Measurements from ENCODE around the gene RPRD2. TPM values are rescaled to one million over a fixed set of nuclear protein-coding genes. Genes with fewer than 3 reads are reported as not detected.

The RPRD2 gene
- total and polyA plus RNA-seq, 9 of the 15 experiments (the other 6 are each of a cell fraction or from before 2014, with no cell fraction given): 1.5 to 21.6 (median 7.7) TPM

DNA sequence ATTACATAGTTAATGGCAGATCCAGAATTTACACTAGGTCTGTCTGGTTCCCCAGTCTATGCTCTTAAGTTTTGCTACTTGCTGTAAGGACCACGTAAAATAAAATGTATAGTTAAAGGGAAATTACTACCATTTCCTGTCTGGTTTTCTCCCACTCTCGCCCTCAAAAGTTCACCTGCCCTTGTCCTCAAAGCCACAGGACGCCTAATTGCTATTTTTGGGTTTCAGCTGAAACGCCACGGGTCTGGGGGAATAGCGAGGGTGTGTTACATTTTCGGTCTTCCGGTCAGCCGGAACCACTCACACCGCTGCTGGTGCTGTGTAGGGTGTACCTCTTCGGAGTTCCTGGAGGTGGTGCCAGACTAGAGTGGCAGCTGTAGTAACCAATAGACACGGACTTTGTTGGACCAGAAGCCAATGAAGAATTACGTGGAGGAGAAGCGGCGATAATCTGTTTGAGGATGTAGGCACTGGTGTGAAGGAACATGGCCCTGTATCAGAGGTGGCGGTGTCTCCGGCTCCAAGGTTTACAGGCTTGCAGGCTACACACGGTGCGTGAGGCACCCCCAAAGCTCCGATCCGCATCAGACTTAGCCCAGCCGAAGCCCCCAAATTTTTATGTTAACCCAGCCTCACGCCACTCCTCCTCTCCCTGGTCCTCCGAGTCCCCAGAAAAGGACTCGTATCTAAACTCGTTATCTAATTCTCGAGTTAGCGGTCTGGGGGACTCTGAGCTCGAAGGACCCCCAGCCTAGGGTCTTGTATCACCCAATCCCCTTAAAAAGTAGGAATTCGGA, 123.2 kb downstream of the RPRD2 start, which contains the start of gene TARS2 (continued):
- TF ChIP-seq, protein P1, sequence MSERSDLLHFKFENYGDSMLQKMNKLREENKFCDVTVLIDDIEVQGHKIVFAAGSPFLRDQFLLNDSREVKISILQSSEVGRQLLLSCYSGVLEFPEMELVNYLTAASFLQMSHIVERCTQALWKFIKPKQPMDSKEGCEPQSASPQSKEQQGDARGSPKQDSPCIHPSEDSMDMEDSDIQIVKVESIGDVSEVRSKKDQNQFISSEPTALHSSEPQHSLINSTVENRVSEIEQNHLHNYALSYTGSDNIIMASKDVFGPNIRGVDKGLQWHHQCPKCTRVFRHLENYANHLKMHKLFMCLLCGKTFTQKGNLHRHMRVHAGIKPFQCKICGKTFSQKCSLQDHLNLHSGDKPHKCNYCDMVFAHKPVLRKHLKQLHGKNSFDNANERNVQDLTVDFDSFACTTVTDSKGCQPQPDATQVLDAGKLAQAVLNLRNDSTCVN (CRISPR knock-in tag; IDR thresholded peaks at IDR 0.05): no peak
- TF ChIP-seq KHSRP (IDR thresholded peaks at IDR 0.05): no peak
- no peak for TF ChIP-seq ZNF311 (CRISPR knock-in tag; IDR thresholded peaks at IDR 0.05)
- peak; percentile 19 for TF ChIP-seq MEIS2 (IDR thresholded peaks at IDR 0.05; ENCODE audit: partially characterized antibody)
- TF ChIP-seq ZFP30 (CRISPR knock-in tag; IDR thresholded peaks at IDR 0.05; ENCODE audit: borderline replicate concordance): no peak
- peak; percentile 95 for TF ChIP-seq POLR2A (conservative IDR thresholded peaks at IDR 0.05)
- peak; percentile 28; the same call in 1 of the 2 replicates for TF ChIP-seq GATAD2A (IDR thresholded peaks at IDR 0.05)
- no peak for TF ChIP-seq NELFE (IDR thresholded peaks at IDR 0.05; ENCODE audit: insufficient read depth, insufficient read length)
- peak; percentile 87 for TF ChIP-seq TAF1 (IDR thresholded peaks at IDR 0.05; ENCODE audit: control insufficient read depth, extremely low read depth, insufficient read depth, low read length, severe bottlenecking)
- TF ChIP-seq, protein P2, sequence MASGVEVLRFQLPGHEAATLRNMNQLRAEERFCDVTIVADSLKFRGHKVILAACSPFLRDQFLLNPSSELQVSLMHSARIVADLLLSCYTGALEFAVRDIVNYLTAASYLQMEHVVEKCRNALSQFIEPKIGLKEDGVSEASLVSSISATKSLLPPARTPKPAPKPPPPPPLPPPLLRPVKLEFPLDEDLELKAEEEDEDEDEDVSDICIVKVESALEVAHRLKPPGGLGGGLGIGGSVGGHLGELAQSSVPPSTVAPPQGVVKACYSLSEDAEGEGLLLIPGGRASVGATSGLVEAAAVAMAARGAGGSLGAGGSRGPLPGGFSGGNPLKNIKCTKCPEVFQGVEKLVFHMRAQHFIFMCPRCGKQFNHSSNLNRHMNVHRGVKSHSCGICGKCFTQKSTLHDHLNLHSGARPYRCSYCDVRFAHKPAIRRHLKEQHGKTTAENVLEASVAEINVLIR (CRISPR knock-in tag; IDR thresholded peaks at IDR 0.05): peak; percentile 60
- TF ChIP-seq, protein P3, sequence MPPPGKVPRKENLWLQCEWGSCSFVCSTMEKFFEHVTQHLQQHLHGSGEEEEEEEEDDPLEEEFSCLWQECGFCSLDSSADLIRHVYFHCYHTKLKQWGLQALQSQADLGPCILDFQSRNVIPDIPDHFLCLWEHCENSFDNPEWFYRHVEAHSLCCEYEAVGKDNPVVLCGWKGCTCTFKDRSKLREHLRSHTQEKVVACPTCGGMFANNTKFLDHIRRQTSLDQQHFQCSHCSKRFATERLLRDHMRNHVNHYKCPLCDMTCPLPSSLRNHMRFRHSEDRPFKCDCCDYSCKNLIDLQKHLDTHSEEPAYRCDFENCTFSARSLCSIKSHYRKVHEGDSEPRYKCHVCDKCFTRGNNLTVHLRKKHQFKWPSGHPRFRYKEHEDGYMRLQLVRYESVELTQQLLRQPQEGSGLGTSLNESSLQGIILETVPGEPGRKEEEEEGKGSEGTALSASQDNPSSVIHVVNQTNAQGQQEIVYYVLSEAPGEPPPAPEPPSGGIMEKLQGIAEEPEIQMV (tag; conservative IDR thresholded peaks at IDR 0.05; ENCODE audit: low read depth): no peak
- no peak for TF ChIP-seq CHCHD3 (CRISPR knock-in tag; IDR thresholded peaks at IDR 0.05)
- no peak for TF ChIP-seq SRSF1 (IDR thresholded peaks at IDR 0.05; ENCODE audit: low read depth, low read length)
- TF ChIP-seq, protein P4, sequence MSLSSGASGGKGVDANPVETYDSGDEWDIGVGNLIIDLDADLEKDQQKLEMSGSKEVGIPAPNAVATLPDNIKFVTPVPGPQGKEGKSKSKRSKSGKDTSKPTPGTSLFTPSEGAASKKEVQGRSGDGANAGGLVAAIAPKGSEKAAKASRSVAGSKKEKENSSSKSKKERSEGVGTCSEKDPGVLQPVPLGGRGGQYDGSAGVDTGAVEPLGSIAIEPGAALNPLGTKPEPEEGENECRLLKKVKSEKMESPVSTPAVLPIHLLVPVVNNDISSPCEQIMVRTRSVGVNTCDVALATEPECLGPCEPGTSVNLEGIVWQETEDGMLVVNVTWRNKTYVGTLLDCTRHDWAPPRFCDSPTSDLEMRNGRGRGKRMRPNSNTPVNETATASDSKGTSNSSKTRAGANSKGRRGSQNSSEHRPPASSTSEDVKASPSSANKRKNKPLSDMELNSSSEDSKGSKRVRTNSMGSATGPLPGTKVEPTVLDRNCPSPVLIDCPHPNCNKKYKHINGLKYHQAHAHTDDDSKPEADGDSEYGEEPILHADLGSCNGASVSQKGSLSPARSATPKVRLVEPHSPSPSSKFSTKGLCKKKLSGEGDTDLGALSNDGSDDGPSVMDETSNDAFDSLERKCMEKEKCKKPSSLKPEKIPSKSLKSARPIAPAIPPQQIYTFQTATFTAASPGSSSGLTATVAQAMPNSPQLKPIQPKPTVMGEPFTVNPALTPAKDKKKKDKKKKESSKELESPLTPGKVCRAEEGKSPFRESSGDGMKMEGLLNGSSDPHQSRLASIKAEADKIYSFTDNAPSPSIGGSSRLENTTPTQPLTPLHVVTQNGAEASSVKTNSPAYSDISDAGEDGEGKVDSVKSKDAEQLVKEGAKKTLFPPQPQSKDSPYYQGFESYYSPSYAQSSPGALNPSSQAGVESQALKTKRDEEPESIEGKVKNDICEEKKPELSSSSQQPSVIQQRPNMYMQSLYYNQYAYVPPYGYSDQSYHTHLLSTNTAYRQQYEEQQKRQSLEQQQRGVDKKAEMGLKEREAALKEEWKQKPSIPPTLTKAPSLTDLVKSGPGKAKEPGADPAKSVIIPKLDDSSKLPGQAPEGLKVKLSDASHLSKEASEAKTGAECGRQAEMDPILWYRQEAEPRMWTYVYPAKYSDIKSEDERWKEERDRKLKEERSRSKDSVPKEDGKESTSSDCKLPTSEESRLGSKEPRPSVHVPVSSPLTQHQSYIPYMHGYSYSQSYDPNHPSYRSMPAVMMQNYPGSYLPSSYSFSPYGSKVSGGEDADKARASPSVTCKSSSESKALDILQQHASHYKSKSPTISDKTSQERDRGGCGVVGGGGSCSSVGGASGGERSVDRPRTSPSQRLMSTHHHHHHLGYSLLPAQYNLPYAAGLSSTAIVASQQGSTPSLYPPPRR (CRISPR knock-in tag; IDR thresholded peaks at IDR 0.05; ENCODE audit: borderline replicate concordance): 0 out of 2 replicates have a peak, but pooled peaks have one; percentile 49
- 0 out of 2 replicates have a peak, but pooled peaks have one; percentile 10 for TF ChIP-seq GTF2A2 (tag; IDR thresholded peaks at IDR 0.05)
- TF ChIP-seq ZNF695 (CRISPR knock-in tag; IDR thresholded peaks at IDR 0.05): no peak
- TF ChIP-seq, protein P5, sequence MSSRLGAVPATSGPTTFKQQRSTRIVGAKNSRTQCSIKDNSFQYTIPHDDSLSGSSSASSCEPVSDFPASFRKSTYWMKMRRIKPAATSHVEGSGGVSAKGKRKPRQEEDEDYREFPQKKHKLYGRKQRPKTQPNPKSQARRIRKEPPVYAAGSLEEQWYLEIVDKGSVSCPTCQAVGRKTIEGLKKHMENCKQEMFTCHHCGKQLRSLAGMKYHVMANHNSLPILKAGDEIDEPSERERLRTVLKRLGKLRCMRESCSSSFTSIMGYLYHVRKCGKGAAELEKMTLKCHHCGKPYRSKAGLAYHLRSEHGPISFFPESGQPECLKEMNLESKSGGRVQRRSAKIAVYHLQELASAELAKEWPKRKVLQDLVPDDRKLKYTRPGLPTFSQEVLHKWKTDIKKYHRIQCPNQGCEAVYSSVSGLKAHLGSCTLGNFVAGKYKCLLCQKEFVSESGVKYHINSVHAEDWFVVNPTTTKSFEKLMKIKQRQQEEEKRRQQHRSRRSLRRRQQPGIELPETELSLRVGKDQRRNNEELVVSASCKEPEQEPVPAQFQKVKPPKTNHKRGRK (tag; IDR thresholded peaks at IDR 0.05): no peak
- TF ChIP-seq SMARCE1 (IDR thresholded peaks at IDR 0.05): no peak
